ENCODE measurements around the gene ROR2.
"Not testable (repeated sequence)": the region's sequence is repeated elsewhere in the genome, so short reads cannot be mapped to it uniquely, and the experiment has no call there.

Gene ROR2

GRCh38 chr9:91677822-91678436, 272.1 kb downstream of the ROR2 start:
- no peak for DNase-seq (ENCODE audit: low spot score)

GRCh38 chr9:91677331-91677730, 272.7 kb downstream of the ROR2 start:
- DNase-seq (ENCODE audit: low spot score), result no peak

- DNase-seq (ENCODE audit: low spot score), result peak; percentile 8
Observed at GRCh38 chr9:91676046-91676445, 274.0 kb downstream of the ROR2 start.

- DNase-seq (ENCODE audit: low spot score), result no peak
Observed at GRCh38 chr9:91664663-91665062, 285.4 kb downstream of the ROR2 start.

GRCh38 chr9:91663858-91664257, 286.2 kb downstream of the ROR2 start:
- no peak for DNase-seq (ENCODE audit: low spot score)

GRCh38 chr9:91661451-91661850, 288.6 kb downstream of the ROR2 start:
- DNase-seq (ENCODE audit: low spot score), result no peak

- DNase-seq (ENCODE audit: low spot score), result no peak
Observed at GRCh38 chr9:91660521-91660920, 289.5 kb downstream of the ROR2 start.

- no peak for DNase-seq (ENCODE audit: low spot score)
Observed at GRCh38 chr9:91659529-91660495, 290.2 kb downstream of the ROR2 start.

GRCh38 chr9:91658513-91659105, 291.4 kb downstream of the ROR2 start:
- DNase-seq (ENCODE audit: low spot score), result no peak

- no peak for DNase-seq (ENCODE audit: low spot score)
Observed at GRCh38 chr9:91657501-91657900, 292.5 kb downstream of the ROR2 start.

GRCh38 chr9:91655658-91656057, 294.4 kb downstream of the ROR2 start:
- DNase-seq (ENCODE audit: low spot score), result no peak

GRCh38 chr9:91655215-91655614, 294.8 kb downstream of the ROR2 start:
- no peak for DNase-seq (ENCODE audit: low spot score)

GRCh38 chr9:91654527-91654926, 295.5 kb downstream of the ROR2 start:
- no peak for DNase-seq (ENCODE audit: low spot score)

- DNase-seq (ENCODE audit: low spot score), result no peak
Observed at GRCh38 chr9:91647371-91647770, 302.7 kb downstream of the ROR2 start.

- no peak for DNase-seq (ENCODE audit: low spot score)
Observed at GRCh38 chr9:91646702-91647101, 303.3 kb downstream of the ROR2 start.

- no peak for DNase-seq (ENCODE audit: low spot score)
Observed at GRCh38 chr9:91644433-91644832, 305.6 kb downstream of the ROR2 start.

GRCh38 chr9:91643481-91644077, 306.4 kb downstream of the ROR2 start:
- DNase-seq (ENCODE audit: low spot score), result no peak

- no peak for DNase-seq (ENCODE audit: low spot score)
Observed at GRCh38 chr9:91642771-91643170, 307.3 kb downstream of the ROR2 start.

GRCh38 chr9:91640428-91640827, 309.6 kb downstream of the ROR2 start:
- DNase-seq (ENCODE audit: low spot score), result no peak

- DNase-seq (ENCODE audit: low spot score), result no peak
Observed at GRCh38 chr9:91639054-91639453, 311.0 kb downstream of the ROR2 start.

GRCh38 chr9:91634832-91635231, 315.2 kb downstream of the ROR2 start:
- not testable (repeated sequence) for DNase-seq (ENCODE audit: low spot score)

GRCh38 chr9:91629718-91630117, 320.3 kb downstream of the ROR2 start:
- DNase-seq (ENCODE audit: low spot score), result no peak

GRCh38 chr9:91628892-91629291, 321.1 kb downstream of the ROR2 start:
- no peak for DNase-seq (ENCODE audit: low spot score)

Data from LoVo (cell line).